OCI-LY1 (cell line): ENCODE data around the gene PPP1R1A.

Source experiments
- H2AFZ ChIP-seq: fragments of 200-600 bp; sonication (generic), shearing (Covaris generic); 2 replicates; pipeline ENCODE4 v1.6.0; 2014; ENCODE audit warnings: antibody characterized with exemption, mild to moderate bottlenecking, low read length
- H3F3A ChIP-seq: fragments of 200-600 bp; sonication (generic), shearing (Covaris generic); 2 replicates; pipeline ENCODE4 v1.6.0; 2014; ENCODE audit warnings: mild to moderate bottlenecking, antibody characterized with exemption, low read length, moderate library complexity; ENCODE audit not compliant: insufficient read depth
- H3K27ac ChIP-seq: fragments of 200-600 bp; sonication (generic); 2 replicates; pipeline ENCODE4 v1.5.1; 2014; ENCODE audit warnings: low read length, mixed run types, mild to moderate bottlenecking, low read depth; ENCODE audit not compliant: poor library complexity, severe bottlenecking
- H3K27me3 ChIP-seq: fragments of 200-600 bp; sonication (generic); 2 replicates; pipeline ENCODE4 v1.6.0; 2014; ENCODE audit warnings: antibody characterized with exemption, mild to moderate bottlenecking, low read length, moderate library complexity; ENCODE audit not compliant: insufficient read depth
- H3K36me3 ChIP-seq: fragments of 200-600 bp; sonication (generic); 2 replicates; pipeline ENCODE4 v1.6.1; 2014; ENCODE audit warnings: mild to moderate bottlenecking, antibody characterized with exemption, low read length, moderate library complexity, mixed read lengths; ENCODE audit not compliant: insufficient read depth
- H3K4me1 ChIP-seq: fragments of 200-600 bp; sonication (generic); 2 replicates; pipeline ENCODE4 v1.5.1; 2014; ENCODE audit warnings: mild to moderate bottlenecking, low read length, moderate library complexity; ENCODE audit not compliant: insufficient read depth, severe bottlenecking
- H3K4me2 ChIP-seq: fragments of 200-600 bp; sonication (generic), shearing (Covaris generic); 2 replicates; pipeline ENCODE4 v1.6.1; 2014; ENCODE audit warnings: low read length
- H3K4me3 ChIP-seq: fragments of 200-600 bp; sonication (generic); 2 replicates; pipeline ENCODE4 v1.5.1; 2014; ENCODE audit warnings: low read length, low read depth, mild to moderate bottlenecking, mixed read lengths; ENCODE audit not compliant: poor library complexity, severe bottlenecking
- H3K79me2 ChIP-seq: fragments of 200-600 bp; shearing (Covaris generic); 2 replicates; pipeline ENCODE4 v1.6.1; 2016; ENCODE audit warnings: mixed run types, low read length, mixed read lengths; ENCODE audit not compliant: insufficient read depth
- H3K9ac ChIP-seq: fragments of 200-600 bp; sonication (generic), shearing (Covaris generic); 2 replicates; pipeline ENCODE4 v1.6.1; 2014; ENCODE audit warnings: mild to moderate bottlenecking, low read length, mixed read lengths
- H3K9me2 ChIP-seq: fragments of 200-600 bp; sonication (generic), shearing (Covaris generic); 2 replicates; pipeline ENCODE4 v1.6.1; 2014; ENCODE audit warnings: low read depth, mild to moderate bottlenecking, low read length, mixed read lengths
- H3K9me3 ChIP-seq: fragments of 200-600 bp; shearing (Covaris generic); 2 replicates; pipeline ENCODE4 v1.6.1; 2014; ENCODE audit warnings: low read length, mixed read lengths
- H4K20me1 ChIP-seq: fragments of 200-600 bp; sonication (generic), shearing (Covaris generic); 2 replicates; pipeline ENCODE4 v1.6.0; 2016; ENCODE audit warnings: mild to moderate bottlenecking, low read length; ENCODE audit not compliant: insufficient read depth
- EZH2 ChIP-seq: fragments of 200-600 bp; sonication (generic), shearing (Covaris generic); IDR thresholded peaks from 2 replicates; pipeline ENCODE4 v1.8.0; 2017; ENCODE audit warnings: borderline replicate concordance, mixed run types, mild to moderate bottlenecking, antibody characterized with exemption, low read length, moderate library complexity, mixed read lengths
- TF ChIP-seq, protein P1 (sequence below): fragments of 200-600 bp; sonication (generic), shearing (Covaris generic); IDR thresholded peaks from 2 replicates; pipeline ENCODE4 v1.5.1; 2017; ENCODE audit warnings: mild to moderate bottlenecking, antibody characterized with exemption, low read length, moderate library complexity, mixed read lengths

Gene PPP1R1A

GRCh38 chr12:54627304-54627703 is 38.8 kb upstream of the PPP1R1A start:
- no peaks in the 10 kb centered on the region for H3K79me2 ChIP-seq
- H3K4me3 ChIP-seq = no peak overlapping the region
- no peaks in the 10 kb centered on the region for H3K36me3 ChIP-seq
- no peaks in the 10 kb centered on the region for H3K4me1 ChIP-seq
- H3K27me3 ChIP-seq = no peaks in the 10 kb centered on the region
- H3F3A ChIP-seq = no peaks in the 10 kb centered on the region
- H3K4me2 ChIP-seq = no peak overlapping the region
- H2AFZ ChIP-seq = no peak overlapping the region
- no peak overlapping the region for H3K9ac ChIP-seq
- no peak for TF ChIP-seq EZH2
- TF ChIP-seq, protein P1, sequence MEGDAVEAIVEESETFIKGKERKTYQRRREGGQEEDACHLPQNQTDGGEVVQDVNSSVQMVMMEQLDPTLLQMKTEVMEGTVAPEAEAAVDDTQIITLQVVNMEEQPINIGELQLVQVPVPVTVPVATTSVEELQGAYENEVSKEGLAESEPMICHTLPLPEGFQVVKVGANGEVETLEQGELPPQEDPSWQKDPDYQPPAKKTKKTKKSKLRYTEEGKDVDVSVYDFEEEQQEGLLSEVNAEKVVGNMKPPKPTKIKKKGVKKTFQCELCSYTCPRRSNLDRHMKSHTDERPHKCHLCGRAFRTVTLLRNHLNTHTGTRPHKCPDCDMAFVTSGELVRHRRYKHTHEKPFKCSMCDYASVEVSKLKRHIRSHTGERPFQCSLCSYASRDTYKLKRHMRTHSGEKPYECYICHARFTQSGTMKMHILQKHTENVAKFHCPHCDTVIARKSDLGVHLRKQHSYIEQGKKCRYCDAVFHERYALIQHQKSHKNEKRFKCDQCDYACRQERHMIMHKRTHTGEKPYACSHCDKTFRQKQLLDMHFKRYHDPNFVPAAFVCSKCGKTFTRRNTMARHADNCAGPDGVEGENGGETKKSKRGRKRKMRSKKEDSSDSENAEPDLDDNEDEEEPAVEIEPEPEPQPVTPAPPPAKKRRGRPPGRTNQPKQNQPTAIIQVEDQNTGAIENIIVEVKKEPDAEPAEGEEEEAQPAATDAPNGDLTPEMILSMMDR = no peak
- H3K9me3 ChIP-seq = 0 out of 2 replicates have a peak, but pooled peaks cover 5% of the 10 kb centered on the region
- no peak overlapping the region for H3K27ac ChIP-seq
- H3K9me2 ChIP-seq = no peaks in the 10 kb centered on the region
- H4K20me1 ChIP-seq = no peaks in the 10 kb centered on the region

GRCh38 chr12:54625598-54625997 is 37.1 kb upstream of the PPP1R1A start:
- Histone ChIP-seq H4K20me1 (no peaks in the 10 kb centered on the region), H3K4me3 (no peak overlapping the region), H3K9ac (no peak overlapping the region), H3K9me3 (0 out of 2 replicates have a peak, but pooled peaks cover 5% of the 10 kb centered on the region), H3K79me2 (no peaks in the 10 kb centered on the region), H3K4me2 (no peak overlapping the region), H3K27me3 (no peaks in the 10 kb centered on the region), H3K27ac (no peak overlapping the region), H3K4me1 (no peaks in the 10 kb centered on the region), H3F3A (no peaks in the 10 kb centered on the region), H3K36me3 (no peaks in the 10 kb centered on the region), H3K9me2 (no peaks in the 10 kb centered on the region), H2AFZ (no peak overlapping the region)
- no peak for TF ChIP-seq EZH2

- Histone ChIP-seq H3K9me2 (no peaks in the 10 kb centered on the region), H3K9ac (no peak overlapping the region), H3K4me3 (no peak overlapping the region), H3F3A (no peaks in the 10 kb centered on the region), H3K27me3 (no peaks in the 10 kb centered on the region), H3K4me1 (no peaks in the 10 kb centered on the region), H3K4me2 (no peak overlapping the region), H3K27ac (no peak overlapping the region), H3K79me2 (no peaks in the 10 kb centered on the region), H4K20me1 (no peaks in the 10 kb centered on the region), H3K9me3 (0 out of 2 replicates have a peak, but pooled peaks cover 5% of the 10 kb centered on the region), H3K36me3 (no peaks in the 10 kb centered on the region), H2AFZ (no peak overlapping the region)
- TF ChIP-seq, protein P1 = no peak
- no peak for TF ChIP-seq EZH2
Measured at GRCh38 chr12:54624315-54625279, 36.1 kb upstream of the PPP1R1A start.
